ENCODE data around the gene SAP30.

SAP30 gene

DNA sequence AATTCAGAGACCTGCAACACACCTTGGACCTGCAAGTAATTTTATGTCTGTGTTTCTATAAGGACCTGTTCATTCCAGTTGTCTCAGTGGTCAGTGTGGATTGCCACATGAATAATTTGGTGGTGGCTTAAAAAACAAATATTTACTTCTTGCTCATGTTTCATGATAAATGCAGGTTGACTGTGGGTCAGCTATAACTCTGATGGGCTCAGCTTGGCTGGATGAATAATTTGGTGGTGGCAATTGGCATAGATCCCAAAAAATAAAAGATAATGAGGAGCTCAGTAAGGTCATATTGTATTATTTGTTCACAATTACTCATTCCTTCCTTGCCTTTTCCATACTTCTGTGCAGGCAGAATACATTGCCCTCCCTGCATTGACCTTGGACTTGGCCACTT lies 47.1 kb downstream of the SAP30 start:
- DNase-seq: no peak

DNA sequence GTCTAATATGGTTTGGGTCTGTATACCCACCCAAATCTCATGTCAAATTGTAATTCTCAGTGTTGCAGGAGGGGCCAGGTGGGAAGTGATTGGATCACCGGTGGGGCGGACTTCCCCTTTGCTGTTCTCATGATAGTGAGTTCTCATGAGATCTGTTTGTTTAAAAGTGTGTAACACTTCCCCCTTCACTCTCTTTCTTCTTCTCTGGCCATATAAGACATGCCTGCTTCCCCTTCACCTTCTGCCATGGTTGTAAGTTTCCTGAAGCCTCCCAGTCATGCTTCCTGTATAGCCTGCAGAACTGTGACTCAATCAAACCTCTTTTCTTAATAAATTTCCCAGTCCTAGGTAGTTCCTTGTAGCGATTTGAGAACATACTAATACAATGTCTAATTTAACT lies 47.9 kb downstream of the SAP30 start:
- DNase-seq: no peak

DNA sequence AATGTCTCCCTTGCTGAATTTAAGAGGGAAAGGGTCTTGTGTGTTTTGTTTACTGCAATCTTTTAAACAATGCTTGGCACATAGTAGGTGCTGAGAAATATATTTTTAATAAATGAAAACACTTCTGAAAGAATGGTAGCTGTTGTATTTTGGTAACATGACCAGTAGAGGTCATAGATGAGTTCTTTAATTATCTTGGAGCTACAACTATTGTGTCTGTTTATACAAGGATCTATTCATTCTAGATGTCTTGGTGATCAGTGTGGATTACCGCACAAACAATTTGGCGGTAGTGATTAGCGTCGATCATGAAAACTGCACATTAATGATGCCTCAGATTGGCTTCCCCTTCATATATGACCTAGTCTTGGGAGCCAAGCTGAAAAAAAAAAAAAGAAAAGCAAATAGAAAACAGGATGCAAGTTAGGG lies 49.6 kb downstream of the SAP30 start:
- peak; percentile 25 for DNase-seq

DNA sequence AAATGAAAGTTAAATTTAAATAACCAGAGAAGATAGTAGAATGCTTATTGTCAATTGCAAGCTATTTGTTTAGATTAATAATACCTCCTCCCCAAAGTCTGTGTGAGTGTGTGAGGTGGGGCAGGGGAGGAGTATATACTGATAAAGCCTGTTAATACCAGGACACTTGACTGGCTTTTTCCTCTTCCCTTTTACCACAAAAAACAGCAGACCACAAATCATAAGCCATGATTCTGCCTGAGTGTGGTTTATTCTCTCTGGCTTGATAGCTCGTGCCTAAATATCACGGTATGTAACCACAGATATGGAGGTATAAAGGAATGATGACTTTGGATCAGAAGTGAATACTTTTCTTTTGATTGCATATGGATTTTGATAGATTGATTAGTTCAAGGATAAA lies 50.0 kb downstream of the SAP30 start:
- DNase-seq: no peak

DNA sequence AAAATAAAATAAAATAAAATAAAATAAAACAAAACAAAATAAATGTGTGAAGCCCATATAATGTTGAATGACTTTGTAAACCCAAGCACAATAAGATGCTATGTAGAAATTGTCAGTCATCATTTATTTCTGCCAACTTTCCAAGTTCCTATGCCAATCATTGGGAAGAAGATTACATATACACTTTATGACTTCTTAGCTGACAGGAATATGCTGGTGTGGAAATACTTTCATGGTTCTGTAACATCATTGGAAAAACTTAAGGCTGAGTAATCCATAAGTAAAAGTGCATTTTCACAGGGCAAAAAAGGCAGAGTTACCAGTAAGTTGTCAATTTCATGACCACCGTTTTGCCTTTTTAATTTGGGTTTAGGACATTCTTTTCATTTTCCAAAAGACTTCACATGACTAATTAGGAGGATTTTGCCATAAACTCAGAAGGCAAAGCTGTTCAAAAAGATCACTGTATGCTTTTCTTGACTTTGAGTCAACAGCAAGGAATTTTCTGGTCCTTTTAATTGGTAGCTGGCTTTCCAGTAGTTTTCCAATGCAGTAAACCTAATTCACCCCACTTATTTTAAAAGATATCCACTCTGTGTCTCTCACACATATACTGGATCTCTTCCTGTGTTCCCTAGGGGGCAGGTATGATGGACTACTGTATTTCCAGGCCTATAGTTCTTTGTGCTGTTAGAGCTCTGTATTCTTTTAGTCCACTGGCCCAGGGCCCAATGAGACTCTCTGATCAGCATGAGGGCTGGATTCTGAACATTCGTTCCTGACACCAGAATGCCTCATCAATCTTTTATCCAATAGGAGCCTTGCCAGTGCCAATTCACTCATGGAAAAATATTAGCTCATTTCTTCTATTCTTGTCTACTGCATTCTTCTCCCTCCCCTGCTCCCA lies 54.4 kb downstream of the SAP30 start:
- no peak for DNase-seq

DNA sequence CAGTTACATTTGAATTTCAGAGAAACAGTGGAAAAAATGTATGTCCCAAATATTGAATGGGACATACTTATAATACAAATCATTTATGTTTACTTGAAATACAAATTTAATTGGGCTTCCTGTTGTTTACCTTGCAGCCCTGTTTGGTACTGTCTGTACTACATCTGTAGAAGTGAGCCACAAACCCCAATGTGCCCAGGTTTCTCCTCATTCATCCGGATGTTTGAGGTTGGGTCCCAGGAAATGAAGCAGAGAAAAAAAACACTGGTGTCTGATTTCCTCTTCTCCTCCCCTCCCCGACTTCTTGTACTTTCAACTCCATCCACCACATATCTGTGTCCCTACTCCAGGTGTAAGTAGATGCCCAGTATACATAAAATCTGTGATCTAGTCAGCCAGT lies 55.3 kb downstream of the SAP30 start:
- DNase-seq: no peak

Measured in NCI-H510A treated with DMSO at 0.1 percent for 48 hours (cell line).